ENCODE measurements around the gene DPP10. TPM values are rescaled to one million over a fixed set of nuclear protein-coding genes. Genes with fewer than 3 reads are reported as not detected.

Gene DPP10
- total RNA-seq, 4 donors from 2014 or later = 0.09 to 4.0 (median 0.38) TPM; not detected in 1

DNA sequence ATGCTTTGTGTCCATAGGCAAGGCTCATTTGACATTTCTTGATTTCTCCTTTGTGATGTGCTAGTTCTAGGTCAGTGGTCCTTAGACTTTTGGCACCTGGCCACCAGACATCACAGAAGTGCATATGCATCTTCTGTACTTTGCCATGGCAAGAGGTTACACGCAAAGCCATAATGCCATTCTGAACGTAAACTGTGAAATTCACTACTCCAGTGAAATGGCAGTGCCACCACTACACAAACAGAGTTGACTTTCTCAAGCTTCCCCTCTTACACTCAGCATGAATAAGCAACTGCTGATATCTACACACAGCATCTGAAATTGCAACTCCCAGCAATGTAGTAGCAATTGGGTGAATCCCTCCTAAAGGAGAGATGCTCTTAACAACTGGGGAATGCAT lies 729.3 kb downstream of the DPP10 start:
- Histone ChIP-seq H3K9me3 (no peaks in the 10 kb centered on the region), H3K4me1 (no peaks in the 10 kb centered on the region), H3K4me3 (no peak overlapping the region), H3K27me3 (no peaks in the 10 kb centered on the region), H3K36me3 (no peaks in the 10 kb centered on the region), H3K27ac (no peak overlapping the region)
- intact Hi-C loops (cut with DNase I) = no loop called here
- TF ChIP-seq, protein P1, sequence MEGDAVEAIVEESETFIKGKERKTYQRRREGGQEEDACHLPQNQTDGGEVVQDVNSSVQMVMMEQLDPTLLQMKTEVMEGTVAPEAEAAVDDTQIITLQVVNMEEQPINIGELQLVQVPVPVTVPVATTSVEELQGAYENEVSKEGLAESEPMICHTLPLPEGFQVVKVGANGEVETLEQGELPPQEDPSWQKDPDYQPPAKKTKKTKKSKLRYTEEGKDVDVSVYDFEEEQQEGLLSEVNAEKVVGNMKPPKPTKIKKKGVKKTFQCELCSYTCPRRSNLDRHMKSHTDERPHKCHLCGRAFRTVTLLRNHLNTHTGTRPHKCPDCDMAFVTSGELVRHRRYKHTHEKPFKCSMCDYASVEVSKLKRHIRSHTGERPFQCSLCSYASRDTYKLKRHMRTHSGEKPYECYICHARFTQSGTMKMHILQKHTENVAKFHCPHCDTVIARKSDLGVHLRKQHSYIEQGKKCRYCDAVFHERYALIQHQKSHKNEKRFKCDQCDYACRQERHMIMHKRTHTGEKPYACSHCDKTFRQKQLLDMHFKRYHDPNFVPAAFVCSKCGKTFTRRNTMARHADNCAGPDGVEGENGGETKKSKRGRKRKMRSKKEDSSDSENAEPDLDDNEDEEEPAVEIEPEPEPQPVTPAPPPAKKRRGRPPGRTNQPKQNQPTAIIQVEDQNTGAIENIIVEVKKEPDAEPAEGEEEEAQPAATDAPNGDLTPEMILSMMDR (IDR thresholded peaks at IDR 0.05) = no peak
- no peak for TF ChIP-seq POLR2A (IDR thresholded peaks at IDR 0.05)
- no peak for DNase-seq
- WGBS, 2 donors = 71 to 80% methylated on average over 2 of the region's 2 CpGs

DNA sequence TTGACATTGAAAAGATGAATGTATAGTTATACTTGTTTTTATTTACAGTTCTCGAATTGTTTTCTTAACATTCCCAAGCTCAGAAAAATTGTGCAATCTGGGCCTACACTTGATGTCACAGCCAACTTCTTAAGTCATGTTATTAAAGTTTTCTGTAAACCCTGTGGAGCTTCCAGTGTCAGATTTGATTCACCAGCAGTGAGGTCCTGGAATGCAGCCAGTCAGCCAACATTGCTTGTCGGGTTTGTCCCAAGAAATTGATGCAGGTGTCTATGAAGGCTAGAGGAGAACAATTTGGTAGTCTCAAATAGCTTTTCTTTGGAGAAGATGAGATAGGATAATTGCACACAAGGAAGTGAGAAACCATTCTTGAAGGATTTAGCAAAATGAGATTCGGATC lies 732.2 kb downstream of the DPP10 start:
- intact Hi-C loops (cut with DNase I) = no loop called here
- Histone ChIP-seq H3K27ac (no peak overlapping the region), H3K27me3 (no peaks in the 10 kb centered on the region), H3K4me3 (no peak overlapping the region), H3K4me1 (no peaks in the 10 kb centered on the region), H3K36me3 (no peaks in the 10 kb centered on the region), H3K9me3 (no peaks in the 10 kb centered on the region)
- DNase-seq = no peak
- no peak for TF ChIP-seq POLR2A (IDR thresholded peaks at IDR 0.05)
- TF ChIP-seq, protein P1 (IDR thresholded peaks at IDR 0.05) = no peak
- whole genome bisulfite sequencing, 2 donors = 44 to 58% methylated on average over 3 of the region's 3 CpGs

DNA sequence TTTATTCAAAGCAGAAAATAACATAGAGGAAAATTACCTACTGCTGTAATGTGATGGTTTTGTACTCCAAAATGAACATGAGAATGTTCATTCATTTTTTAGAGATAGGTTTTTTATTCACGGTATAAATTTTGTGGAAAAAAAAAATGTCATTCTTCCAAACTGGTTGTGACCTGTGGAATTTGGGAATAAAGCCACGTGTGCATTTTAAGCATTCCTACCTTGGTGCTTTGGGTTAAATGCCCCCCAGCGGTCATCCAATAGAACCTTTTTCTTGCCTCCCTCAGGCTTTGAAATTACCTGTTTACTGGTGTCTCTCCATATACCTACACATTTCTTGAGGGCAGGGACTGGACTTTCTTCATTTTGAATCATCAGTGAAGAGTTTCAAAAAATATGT lies 740.7 kb downstream of the DPP10 start:
- no peak overlapping the region for H3K4me3 ChIP-seq
- H3K4me1 ChIP-seq = no peaks in the 10 kb centered on the region
- H3K36me3 ChIP-seq = no peaks in the 10 kb centered on the region
- H3K27ac ChIP-seq = no peak overlapping the region
- WGBS, 2 donors = 36 to 44% methylated on average over 3 of the region's 3 CpGs
- H3K27me3 ChIP-seq = no peaks in the 10 kb centered on the region
- TF ChIP-seq, protein P1 (IDR thresholded peaks at IDR 0.05) = no peak
- no peak for TF ChIP-seq POLR2A (IDR thresholded peaks at IDR 0.05)
- intact Hi-C loops (cut with DNase I) = no loop called here
- no peak for DNase-seq
- H3K9me3 ChIP-seq = no peaks in the 10 kb centered on the region

DNA sequence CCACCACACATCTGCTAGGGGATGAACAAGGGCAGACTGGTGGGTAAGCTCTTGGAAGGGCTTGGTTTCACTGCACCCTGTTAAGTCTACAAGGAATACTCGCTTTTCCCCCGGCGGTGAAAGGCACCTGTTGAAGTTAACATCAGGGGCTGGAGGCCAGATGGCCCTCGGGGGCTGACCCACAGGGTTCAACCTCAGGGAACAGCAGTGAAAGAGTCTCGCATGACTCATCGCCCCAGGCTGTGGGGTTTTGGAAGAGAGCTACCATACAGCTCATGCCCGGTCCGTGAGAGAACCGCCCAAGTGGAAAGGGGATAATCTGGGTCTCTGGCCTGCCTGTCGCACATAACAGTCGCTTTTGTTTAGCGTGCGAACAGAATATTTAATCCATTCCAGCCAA lies 748.0 kb downstream of the DPP10 start:
- no peak for DNase-seq
- H3K9me3 ChIP-seq = no peaks in the 10 kb centered on the region
- no peak overlapping the region for H3K4me3 ChIP-seq
- H3K4me1 ChIP-seq = no peaks in the 10 kb centered on the region
- TF ChIP-seq, protein P1 (IDR thresholded peaks at IDR 0.05) = no peak
- TF ChIP-seq POLR2A (IDR thresholded peaks at IDR 0.05) = no peak
- no peaks in the 10 kb centered on the region for H3K27me3 ChIP-seq
- WGBS, 2 donors = 79 to 93% methylated on average over 7 to 12 of the region's 13 CpGs
- no peak overlapping the region for H3K27ac ChIP-seq
- no peaks in the 10 kb centered on the region for H3K36me3 ChIP-seq
- intact Hi-C loops (cut with DNase I) = no loop called here

DNA sequence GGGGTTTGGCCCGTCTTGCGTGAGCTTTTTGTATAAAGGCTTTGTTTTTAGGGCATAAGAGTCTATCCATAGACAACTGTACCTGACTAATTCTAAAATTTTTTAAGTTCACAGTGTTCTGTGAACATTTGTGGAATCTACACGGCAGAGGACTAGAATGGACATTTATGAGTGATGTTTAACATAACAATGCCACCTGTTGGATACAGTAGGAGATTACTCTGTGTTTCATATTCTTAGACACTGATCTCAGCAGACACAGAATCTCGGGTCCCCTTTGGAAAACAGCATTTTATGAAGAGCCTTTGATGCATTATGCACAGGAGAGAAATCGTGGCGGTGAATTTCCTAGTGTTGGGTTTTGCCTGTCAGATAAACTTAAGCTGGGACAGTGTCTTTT lies 752.2 kb downstream of the DPP10 start:
- Histone ChIP-seq H3K36me3 (no peaks in the 10 kb centered on the region), H3K4me1 (no peaks in the 10 kb centered on the region), H3K4me3 (no peak overlapping the region), H3K27me3 (no peaks in the 10 kb centered on the region), H3K27ac (no peak overlapping the region), H3K9me3 (no peaks in the 10 kb centered on the region)
- DNase-seq = no peak
- WGBS, 2 donors = 75 to 76% methylated on average over 6 of the region's 6 CpGs
- intact Hi-C loops (cut with DNase I) = no loop called here
- TF ChIP-seq, protein P1 (IDR thresholded peaks at IDR 0.05) = no peak
- no peak for TF ChIP-seq POLR2A (IDR thresholded peaks at IDR 0.05)

All from esophagus squamous epithelium (tissue), 5 donors.